A549 treated with GW870086 at 1 μM for 4 hours (cell line): ENCODE data around the gene TIMELESS. TPM values are rescaled to one million over a fixed set of nuclear protein-coding genes. Genes with fewer than 3 reads are reported as not detected.

Experiments
- total RNA-seq: library from RNA; stranded (reverse); fragments of 200-300 nt; extraction: Qiagen RNA extraction; gene quantifications from 5 replicates; pipeline ENCODE4 v1.2.3, GENCODE V29; 2022; ENCODE audit warnings: low read depth

The TIMELESS gene, protein sequence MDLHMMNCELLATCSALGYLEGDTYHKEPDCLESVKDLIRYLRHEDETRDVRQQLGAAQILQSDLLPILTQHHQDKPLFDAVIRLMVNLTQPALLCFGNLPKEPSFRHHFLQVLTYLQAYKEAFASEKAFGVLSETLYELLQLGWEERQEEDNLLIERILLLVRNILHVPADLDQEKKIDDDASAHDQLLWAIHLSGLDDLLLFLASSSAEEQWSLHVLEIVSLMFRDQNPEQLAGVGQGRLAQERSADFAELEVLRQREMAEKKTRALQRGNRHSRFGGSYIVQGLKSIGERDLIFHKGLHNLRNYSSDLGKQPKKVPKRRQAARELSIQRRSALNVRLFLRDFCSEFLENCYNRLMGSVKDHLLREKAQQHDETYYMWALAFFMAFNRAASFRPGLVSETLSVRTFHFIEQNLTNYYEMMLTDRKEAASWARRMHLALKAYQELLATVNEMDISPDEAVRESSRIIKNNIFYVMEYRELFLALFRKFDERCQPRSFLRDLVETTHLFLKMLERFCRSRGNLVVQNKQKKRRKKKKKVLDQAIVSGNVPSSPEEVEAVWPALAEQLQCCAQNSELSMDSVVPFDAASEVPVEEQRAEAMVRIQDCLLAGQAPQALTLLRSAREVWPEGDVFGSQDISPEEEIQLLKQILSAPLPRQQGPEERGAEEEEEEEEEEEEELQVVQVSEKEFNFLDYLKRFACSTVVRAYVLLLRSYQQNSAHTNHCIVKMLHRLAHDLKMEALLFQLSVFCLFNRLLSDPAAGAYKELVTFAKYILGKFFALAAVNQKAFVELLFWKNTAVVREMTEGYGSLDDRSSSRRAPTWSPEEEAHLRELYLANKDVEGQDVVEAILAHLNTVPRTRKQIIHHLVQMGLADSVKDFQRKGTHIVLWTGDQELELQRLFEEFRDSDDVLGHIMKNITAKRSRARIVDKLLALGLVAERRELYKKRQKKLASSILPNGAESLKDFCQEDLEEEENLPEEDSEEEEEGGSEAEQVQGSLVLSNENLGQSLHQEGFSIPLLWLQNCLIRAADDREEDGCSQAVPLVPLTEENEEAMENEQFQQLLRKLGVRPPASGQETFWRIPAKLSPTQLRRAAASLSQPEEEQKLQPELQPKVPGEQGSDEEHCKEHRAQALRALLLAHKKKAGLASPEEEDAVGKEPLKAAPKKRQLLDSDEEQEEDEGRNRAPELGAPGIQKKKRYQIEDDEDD
- 32.5 to 39.5 TPM (median 35.5 TPM) in 5 replicates for total RNA-seq

GRCh38 chr12:56448860-56449621 is at the start of gene TIMELESS:
Gene TIMELESS (minus strand): TSS chr12:56449426. CDS start chr12:56434170, 15,256 bp downstream.

DNA sequence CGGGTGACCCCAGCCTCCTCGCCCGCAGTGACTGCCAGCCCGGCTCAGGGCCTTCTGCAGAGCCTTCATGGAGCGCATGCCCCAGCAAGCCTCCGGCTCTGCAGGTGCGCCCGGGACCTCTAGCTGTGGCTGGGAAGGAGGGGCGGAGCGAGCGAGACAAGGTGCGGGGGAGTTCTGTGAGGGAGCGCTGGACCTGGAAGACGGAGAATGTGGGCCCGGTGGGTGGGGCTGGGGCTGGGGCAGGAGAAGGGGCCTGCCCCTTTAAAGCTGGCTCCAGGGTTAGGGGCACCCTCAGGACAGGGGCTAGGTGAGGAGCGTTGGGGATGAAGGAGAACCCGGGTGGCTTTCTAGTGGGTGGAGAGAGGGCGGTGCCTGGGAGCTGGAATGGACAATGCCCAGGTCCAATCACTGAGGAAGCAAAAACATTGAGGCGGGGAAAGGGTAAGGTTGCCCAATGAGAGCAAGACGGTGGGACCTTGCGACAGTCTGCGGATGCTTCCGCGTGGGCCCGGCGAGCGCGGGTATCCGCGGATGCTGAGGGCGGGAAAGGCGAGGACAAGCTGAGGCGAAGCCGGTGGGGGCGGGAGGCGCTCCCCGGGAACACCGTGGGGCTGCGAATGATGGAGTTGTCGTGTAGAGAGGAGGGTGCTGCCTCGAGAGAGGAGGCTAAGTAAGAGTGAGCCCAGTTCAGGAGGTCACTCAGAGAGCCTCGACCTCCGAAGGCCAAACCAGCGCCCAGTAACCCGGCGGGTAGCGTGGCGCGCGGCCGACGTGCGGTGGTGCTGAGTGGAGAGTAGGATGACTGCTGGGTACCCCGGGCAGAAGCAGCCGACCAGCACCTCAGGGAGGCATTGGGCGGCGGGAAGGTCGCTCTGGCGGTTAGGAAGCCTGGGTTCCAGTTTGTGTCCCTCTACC is 39.1 kb upstream of the TIMELESS start, which contains the start of gene GLS2:
Gene GLS2 (minus strand): TSS at position 121 of the 915 bp plus-strand sequence. CDS start 43 bp downstream, at position 78.

GRCh38 chr12:56468216-56469006 is 19.2 kb upstream of the TIMELESS start, which contains the start of gene SPRYD4:
Gene SPRYD4 (plus strand): TSS chr12:56468578. CDS start chr12:56468592, 14 bp downstream.

GRCh38 chr12:56454557-56454956 is 5.3 kb upstream of the TIMELESS start, which contains the start of gene MIP:
Gene MIP (minus strand): TSS chr12:56454657. CDS start chr12:56454613, 44 bp downstream.

Other genes with a start within 250 kb of the TIMELESS start
- gene RNF41, start 227.5 kb downstream of the TIMELESS start, total RNA-seq = 20.0 to 27.0 TPM (median 24.3 TPM) in 5 replicates
- gene NABP2, start 225.1 kb downstream of the TIMELESS start, total RNA-seq = 53.0 to 66.2 TPM (median 57.4 TPM) in 5 replicates
- 0.34 TPM in 1 of 5 replicates, not detected in the others for gene SLC39A5, start 219.4 kb downstream of the TIMELESS start, total RNA-seq
- gene ANKRD52, start 191.0 kb downstream of the TIMELESS start, total RNA-seq = 37.2 to 45.2 TPM (median 43.7 TPM) in 5 replicates
- gene COQ10A, start 182.5 kb downstream of the TIMELESS start, total RNA-seq = 16.2 to 17.4 TPM (median 17.0 TPM) in 5 replicates
- 153 to 169 TPM (median 159 TPM) in 5 replicates for gene CS, start 149.1 kb downstream of the TIMELESS start, total RNA-seq
- gene CNPY2, start 133.4 kb downstream of the TIMELESS start, total RNA-seq = 115 to 162 TPM (median 149 TPM) in 5 replicates
- gene PAN2, start 115.4 kb downstream of the TIMELESS start, total RNA-seq = 13.1 to 19.3 TPM (median 15.9 TPM) in 5 replicates
- 0.21 to 0.70 TPM (median 0.49 TPM) in 4 of 5 replicates, not detected in the other for gene IL23A, start 110.5 kb downstream of the TIMELESS start, total RNA-seq
- 9.8 to 13.2 TPM (median 11.6 TPM) in 5 replicates for gene STAT2, start 89.3 kb downstream of the TIMELESS start, total RNA-seq
- gene APOF, start 86.6 kb downstream of the TIMELESS start, total RNA-seq = not detected in 5 replicates
- gene MIP, start 5.2 kb upstream of the TIMELESS start, total RNA-seq = 0.14 TPM in 1 of 5 replicates, not detected in the others
- gene SPRYD4, start 19.2 kb upstream of the TIMELESS start, total RNA-seq = 1.7 to 2.0 TPM (median 1.9 TPM) in 5 replicates
- 0.08 to 0.37 TPM (median 0.31 TPM) in 4 of 5 replicates, not detected in the other for gene GLS2, start 38.7 kb upstream of the TIMELESS start, total RNA-seq
- 8.6 to 11.0 TPM (median 10.8 TPM) in 5 replicates for gene RBMS2, start 72.4 kb upstream of the TIMELESS start, total RNA-seq
- gene BAZ2A, start 180.9 kb upstream of the TIMELESS start, total RNA-seq = 24.8 to 42.1 TPM (median 41.1 TPM) in 5 replicates
- gene ATP5F1B, start 196.6 kb upstream of the TIMELESS start, total RNA-seq = 823 to 966 TPM (median 921 TPM) in 5 replicates
- gene PTGES3, start 238.9 kb upstream of the TIMELESS start, total RNA-seq = 359 to 407 TPM (median 380 TPM) in 5 replicates